OCI-LY3 (cell line): ENCODE results near the gene HS6ST2.

Source experiments
- EZH2phosphoT487 ChIP-seq: fragments of 200-600 bp; shearing (Covaris generic); IDR thresholded peaks from 2 replicates; pipeline ENCODE4 v1.6.1; 2018; ENCODE audit warnings: antibody characterized with exemption, mixed run types, low read depth
- TF ChIP-seq, protein P1 (sequence below): fragments of 200-600, 300-600 bp; sonication (generic); IDR thresholded peaks from 2 replicates; pipeline ENCODE4 v1.5.1; 2014; ENCODE audit warnings: antibody characterized with exemption, low read length, low read depth

DNA sequence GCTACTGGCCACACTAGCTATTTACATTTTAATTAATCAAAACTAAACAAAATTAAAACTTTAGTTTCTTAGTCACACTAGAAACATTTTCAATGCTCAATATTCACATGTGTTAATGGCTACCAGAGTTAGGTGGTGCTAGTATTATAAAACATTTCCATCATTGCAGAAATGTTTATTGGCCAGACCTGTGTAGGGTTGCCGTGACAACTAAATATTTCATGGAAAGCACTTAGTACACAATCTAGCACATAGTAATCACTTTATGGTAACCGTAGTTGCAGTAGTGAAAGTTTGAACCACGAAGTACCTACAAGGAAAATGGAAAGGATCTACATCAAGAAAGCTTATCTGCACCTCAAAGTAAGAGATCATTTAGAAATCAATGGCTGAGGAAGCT, 95.9 kb downstream of the HS6ST2 start:
- TF ChIP-seq, protein P1, sequence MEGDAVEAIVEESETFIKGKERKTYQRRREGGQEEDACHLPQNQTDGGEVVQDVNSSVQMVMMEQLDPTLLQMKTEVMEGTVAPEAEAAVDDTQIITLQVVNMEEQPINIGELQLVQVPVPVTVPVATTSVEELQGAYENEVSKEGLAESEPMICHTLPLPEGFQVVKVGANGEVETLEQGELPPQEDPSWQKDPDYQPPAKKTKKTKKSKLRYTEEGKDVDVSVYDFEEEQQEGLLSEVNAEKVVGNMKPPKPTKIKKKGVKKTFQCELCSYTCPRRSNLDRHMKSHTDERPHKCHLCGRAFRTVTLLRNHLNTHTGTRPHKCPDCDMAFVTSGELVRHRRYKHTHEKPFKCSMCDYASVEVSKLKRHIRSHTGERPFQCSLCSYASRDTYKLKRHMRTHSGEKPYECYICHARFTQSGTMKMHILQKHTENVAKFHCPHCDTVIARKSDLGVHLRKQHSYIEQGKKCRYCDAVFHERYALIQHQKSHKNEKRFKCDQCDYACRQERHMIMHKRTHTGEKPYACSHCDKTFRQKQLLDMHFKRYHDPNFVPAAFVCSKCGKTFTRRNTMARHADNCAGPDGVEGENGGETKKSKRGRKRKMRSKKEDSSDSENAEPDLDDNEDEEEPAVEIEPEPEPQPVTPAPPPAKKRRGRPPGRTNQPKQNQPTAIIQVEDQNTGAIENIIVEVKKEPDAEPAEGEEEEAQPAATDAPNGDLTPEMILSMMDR, result no peak
- no peak for TF ChIP-seq EZH2phosphoT487
